Lower leg skin (tissue), 4 donors: ENCODE measurements around the gene POM121L2. TPM values are rescaled to one million over a fixed set of nuclear protein-coding genes. Genes with fewer than 3 reads are reported as not detected.

Source experiments
- DNase-seq, 2 donors: peaks; one replicate each; pipeline ENCODE4 v3.0.0-alpha.2; 2019; ENCODE audit warnings: low spot score in 2 of 2
- H3K4me3 ChIP-seq: fragments of 200-600 bp; sonication (generic); 2 replicates; pipeline ENCODE4 v1.5.1; 2017; ENCODE audit warnings: mild to moderate bottlenecking, low read depth; ENCODE audit not compliant: poor library complexity, severe bottlenecking
- POLR2A ChIP-seq, 2 donors: fragments of 450-650 bp; IDR thresholded peaks; one replicate each; pipeline ENCODE4 v1.6.1; 2016 to 2017; ENCODE audit warnings: antibody characterized with exemption in 2 of 2, mild to moderate bottlenecking in 1 of 2, moderate library complexity in 1 of 2
- WGBS, 2 donors: methylation state at CpG; one replicate each; pipeline ENCODE4 v1.1.5; 2018; 5-methylcytosine and 5-hydroxymethylcytosine counted together
- intact Hi-C: fragments of 100-400 bp; cut with DNase I; formaldehyde crosslinking; loops from one replicate; pipeline ENCODE4 v1.15.0; 2023; ENCODE audit warnings: low total_unique reads
- total RNA-seq, 4 donors: library from RNA; depleted of rRNA; stranded (reverse); fragments of >200 nt; gene quantifications; one replicate each; pipeline ENCODE4 v1.1.0, GENCODE V29; 2016
- TF ChIP-seq, protein P1 (sequence below), 3 donors: fragments of 450-650 bp; IDR thresholded peaks; one replicate each; pipeline ENCODE4 v1.5.1; 2016; ENCODE audit warnings: antibody characterized with exemption in 3 of 3, mild to moderate bottlenecking in 3 of 3, moderate library complexity in 2 of 3

The POM121L2 gene
- total RNA-seq, 4 donors from 2014 or later, result not detected

DNA sequence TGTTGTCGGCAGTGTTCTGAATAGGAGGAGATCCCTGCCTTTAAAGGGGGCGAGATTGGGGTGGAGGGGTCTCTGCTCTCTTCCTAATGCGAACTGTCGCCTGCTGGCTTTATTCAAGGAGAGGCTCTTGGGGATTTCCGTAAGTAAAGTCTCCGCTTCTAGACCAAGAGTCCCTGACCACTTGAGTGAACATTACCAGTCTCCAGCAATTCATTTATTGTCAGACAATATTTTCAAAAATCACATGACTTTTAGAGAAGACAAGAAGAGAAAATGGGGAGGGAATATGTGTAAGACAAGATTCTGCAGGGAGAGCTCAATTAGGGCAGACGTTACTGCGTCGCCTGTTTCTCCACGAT lies 21.2 kb downstream of the POM121L2 start:
- H3K4me3 ChIP-seq, result no peak overlapping the region
- WGBS, 2 donors, result 20 to 25% methylated on average over 10 of the region's 10 CpGs
- no peak for DNase-seq
- intact Hi-C loops, result no loop called here
- no peak for TF ChIP-seq POLR2A (IDR thresholded peaks at IDR 0.05)
- TF ChIP-seq, protein P1, sequence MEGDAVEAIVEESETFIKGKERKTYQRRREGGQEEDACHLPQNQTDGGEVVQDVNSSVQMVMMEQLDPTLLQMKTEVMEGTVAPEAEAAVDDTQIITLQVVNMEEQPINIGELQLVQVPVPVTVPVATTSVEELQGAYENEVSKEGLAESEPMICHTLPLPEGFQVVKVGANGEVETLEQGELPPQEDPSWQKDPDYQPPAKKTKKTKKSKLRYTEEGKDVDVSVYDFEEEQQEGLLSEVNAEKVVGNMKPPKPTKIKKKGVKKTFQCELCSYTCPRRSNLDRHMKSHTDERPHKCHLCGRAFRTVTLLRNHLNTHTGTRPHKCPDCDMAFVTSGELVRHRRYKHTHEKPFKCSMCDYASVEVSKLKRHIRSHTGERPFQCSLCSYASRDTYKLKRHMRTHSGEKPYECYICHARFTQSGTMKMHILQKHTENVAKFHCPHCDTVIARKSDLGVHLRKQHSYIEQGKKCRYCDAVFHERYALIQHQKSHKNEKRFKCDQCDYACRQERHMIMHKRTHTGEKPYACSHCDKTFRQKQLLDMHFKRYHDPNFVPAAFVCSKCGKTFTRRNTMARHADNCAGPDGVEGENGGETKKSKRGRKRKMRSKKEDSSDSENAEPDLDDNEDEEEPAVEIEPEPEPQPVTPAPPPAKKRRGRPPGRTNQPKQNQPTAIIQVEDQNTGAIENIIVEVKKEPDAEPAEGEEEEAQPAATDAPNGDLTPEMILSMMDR (IDR thresholded peaks at IDR 0.05), result no peak

DNA sequence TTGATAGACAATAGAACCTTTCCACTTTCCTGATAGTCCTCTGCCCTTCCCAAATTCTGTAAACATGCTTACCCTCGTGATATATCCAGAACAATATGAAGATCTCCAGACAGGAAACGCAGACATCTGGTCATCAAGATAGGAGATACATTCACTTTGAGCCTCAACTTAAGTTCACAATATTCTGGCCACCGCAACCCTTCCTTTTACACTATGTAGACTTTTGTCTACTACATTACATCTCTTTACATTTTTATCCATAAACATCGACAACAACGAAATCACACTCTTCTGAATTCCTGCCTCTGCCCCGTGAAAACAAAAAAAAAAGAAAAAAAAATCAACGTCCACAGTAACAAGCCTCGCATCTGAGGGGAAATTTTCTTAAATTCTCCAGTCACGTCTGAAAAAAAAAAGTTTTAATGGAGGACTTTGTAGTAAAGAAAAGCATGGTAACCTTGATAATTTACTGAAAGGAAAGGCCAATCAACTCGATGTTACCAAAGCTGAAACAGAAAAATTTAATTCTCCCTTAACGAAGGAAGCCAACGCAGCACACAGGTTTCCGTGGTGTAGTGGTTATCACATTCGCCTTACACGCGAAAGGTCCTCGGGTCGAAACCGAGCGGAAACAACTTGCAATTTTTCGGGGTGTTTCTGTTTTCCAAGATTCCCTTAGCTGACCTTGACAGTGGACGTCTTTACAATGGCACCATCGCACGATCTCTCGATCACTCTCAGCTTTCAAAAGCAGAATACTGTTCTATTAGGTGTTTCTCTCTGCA lies 21.8 kb downstream of the POM121L2 start:
- 7 to 8% methylated on average over 25 of the region's 25 CpGs for WGBS, 2 donors
- TF ChIP-seq, protein P1 (IDR thresholded peaks at IDR 0.05), result no peak
- TF ChIP-seq POLR2A (IDR thresholded peaks at IDR 0.05), result no peak
- H3K4me3 ChIP-seq, result no peak overlapping the region
- intact Hi-C loops, result no loop called here
- no peak for DNase-seq

DNA sequence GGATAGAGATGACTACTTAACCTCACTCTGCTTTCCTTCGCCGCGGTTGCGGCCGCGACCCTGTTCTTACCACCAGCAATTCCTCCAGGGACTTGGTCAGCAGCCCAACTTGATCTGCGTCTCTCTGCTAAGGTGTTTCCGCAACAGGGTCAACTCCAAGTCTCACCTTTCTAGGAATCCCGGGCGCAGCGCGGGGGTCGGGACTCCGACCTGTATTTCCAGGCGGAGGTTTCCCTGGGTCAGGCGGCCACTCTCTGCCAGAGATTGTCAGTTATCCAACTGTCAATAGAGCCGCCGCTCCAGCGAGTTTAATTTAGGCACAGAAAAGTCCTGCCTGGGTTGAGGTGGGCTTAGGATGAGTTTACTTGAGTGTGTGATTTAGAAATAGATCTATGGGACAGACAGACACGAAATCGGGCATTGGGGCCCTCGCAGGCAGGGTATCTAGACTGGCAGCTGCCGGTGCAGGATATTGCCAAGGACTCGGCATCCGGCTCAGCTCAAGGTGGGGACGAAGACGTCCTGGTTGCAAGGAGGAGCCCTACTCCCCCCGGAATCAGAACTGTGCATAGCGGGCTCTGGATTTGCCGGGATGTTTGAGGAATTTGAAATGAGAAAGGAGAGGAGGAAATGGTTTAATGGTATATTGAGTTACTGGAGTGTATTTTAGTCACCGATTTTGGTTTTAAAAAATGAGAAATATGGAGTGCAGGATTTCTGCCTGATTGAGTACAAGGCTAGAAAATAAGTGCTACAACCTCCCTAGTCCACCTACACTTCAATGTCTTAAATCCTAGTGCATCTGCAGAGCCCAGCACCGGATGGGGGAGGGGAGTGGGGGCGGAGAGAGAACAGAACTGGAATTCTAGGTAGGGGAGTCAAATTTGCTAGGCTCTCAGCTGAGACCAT lies 23.7 kb downstream of the POM121L2 start:
- intact Hi-C loops, result no loop called here
- DNase-seq, result no peak
- 5 to 7% methylated on average over 33 of the region's 33 CpGs for WGBS, 2 donors
- no peak overlapping the region for H3K4me3 ChIP-seq
- no peak for TF ChIP-seq POLR2A (IDR thresholded peaks at IDR 0.05)
- TF ChIP-seq, protein P1 (IDR thresholded peaks at IDR 0.05), result no peak

DNA sequence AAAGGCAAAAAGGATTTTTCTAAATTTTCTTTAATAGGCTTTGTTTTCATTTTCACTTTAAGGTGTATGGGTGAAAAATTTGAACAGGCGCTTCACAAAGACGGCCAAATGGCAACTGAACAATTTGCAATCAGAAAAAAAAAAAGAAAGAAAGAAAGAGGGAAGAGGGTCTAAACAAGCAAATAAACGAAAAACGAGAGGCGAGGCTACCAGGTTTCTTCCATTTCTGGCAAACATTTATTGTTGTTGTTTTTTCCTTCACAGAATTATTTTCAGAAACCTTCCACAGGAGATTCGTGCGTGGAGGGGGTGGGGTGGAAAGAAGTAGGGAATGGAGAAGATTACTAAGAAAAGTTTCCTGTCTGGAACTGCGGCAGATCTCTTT lies 24.3 kb downstream of the POM121L2 start:
- no peak for DNase-seq
- TF ChIP-seq, protein P1 (IDR thresholded peaks at IDR 0.05), result no peak
- no peak for TF ChIP-seq POLR2A (IDR thresholded peaks at IDR 0.05)
- intact Hi-C loops, result no loop called here
- 6 to 9% methylated on average over 8 of the region's 8 CpGs for WGBS, 2 donors
- H3K4me3 ChIP-seq, result no peak overlapping the region

DNA sequence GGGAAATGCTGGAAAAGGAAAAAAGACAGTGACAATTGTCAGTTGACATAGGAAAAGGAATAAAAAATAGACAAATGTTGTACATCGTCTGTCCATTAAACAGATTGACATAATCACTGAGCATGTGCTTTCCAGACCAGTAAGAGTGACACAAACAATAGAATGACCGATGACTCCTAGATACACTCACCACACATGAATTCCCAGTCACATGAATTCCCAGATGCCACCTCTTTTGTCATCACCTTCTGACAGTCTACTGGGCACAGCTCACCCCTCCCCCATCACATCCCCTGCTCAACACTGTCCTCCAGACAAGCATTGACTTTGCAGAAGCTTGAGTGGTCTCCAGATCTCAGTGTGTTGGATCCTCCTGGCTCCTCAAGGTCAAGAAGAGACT lies 25.9 kb downstream of the POM121L2 start:
- intact Hi-C loops, result no loop called here
- TF ChIP-seq, protein P1 (IDR thresholded peaks at IDR 0.05), result no peak
- H3K4me3 ChIP-seq, result no peak overlapping the region
- 84 to 85% methylated on average over 2 of the region's 2 CpGs for WGBS, 2 donors
- no peak for DNase-seq
